Hepatocyte (in vitro differentiated cells): ENCODE data around the gene NEDD4L.

Experiments used
- EZH2 ChIP-seq: fragments of 200-600 bp; sonication (generic); IDR thresholded peaks from 2 replicates; pipeline ENCODE4 v1.6.1; 2016; ENCODE audit warnings: antibody characterized with exemption, mild to moderate bottlenecking, borderline replicate concordance
- TF ChIP-seq, protein P1 (sequence below): fragments of 200-600 bp; sonication (generic); IDR thresholded peaks from 2 replicates; pipeline ENCODE4 v1.5.1; 2016; ENCODE audit warnings: antibody characterized with exemption, mild to moderate bottlenecking; ENCODE audit not compliant: poor library complexity

DNA sequence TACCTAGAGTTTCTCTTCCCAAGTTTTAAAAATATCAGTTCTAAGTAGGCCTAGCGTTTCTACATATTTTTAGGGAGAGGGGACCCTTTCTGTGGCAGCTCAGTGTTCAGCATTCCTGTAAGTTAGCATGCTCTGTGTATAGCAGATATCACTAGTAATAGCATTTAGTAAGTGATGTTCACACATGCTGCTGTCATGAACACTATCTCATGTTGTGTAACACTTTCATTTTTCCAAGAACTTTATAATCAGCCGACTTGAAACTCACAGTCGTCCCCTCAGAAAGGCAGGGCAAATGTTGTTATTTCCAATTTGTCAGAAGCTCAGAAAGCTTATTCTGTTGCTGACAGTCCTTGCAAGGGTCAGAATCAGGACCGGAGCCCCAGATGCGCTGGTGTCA lies 317.2 kb downstream of the NEDD4L start:
- TF ChIP-seq, protein P1, sequence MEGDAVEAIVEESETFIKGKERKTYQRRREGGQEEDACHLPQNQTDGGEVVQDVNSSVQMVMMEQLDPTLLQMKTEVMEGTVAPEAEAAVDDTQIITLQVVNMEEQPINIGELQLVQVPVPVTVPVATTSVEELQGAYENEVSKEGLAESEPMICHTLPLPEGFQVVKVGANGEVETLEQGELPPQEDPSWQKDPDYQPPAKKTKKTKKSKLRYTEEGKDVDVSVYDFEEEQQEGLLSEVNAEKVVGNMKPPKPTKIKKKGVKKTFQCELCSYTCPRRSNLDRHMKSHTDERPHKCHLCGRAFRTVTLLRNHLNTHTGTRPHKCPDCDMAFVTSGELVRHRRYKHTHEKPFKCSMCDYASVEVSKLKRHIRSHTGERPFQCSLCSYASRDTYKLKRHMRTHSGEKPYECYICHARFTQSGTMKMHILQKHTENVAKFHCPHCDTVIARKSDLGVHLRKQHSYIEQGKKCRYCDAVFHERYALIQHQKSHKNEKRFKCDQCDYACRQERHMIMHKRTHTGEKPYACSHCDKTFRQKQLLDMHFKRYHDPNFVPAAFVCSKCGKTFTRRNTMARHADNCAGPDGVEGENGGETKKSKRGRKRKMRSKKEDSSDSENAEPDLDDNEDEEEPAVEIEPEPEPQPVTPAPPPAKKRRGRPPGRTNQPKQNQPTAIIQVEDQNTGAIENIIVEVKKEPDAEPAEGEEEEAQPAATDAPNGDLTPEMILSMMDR, result no peak
- TF ChIP-seq EZH2, result no peak
